ENCODE data around the gene C3.

The C3 gene

DNA sequence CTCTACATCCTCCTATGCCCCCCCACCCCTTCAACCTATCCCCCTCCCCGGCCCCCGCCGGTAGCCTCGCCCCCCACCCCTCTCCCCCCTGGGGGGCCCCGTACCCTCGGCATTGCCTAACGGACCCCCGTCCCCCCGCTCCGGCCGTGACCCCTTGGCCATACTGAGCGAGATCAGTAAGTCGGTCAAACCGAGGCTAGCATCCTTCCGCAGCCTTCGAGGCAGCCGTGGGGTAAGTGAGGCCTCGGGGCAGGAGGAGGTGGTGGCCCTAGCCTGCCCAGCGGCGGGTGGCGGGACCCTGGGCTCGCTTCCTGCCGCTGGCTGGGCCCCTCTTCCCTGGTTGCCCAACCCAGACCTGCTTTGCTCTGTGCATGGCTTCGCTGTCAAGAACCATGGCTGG, 25.5 kb upstream of the C3 start:
- FAIRE-seq (no peak), DNase-seq (ENCODE audit: low spot score) (no peak)

DNA sequence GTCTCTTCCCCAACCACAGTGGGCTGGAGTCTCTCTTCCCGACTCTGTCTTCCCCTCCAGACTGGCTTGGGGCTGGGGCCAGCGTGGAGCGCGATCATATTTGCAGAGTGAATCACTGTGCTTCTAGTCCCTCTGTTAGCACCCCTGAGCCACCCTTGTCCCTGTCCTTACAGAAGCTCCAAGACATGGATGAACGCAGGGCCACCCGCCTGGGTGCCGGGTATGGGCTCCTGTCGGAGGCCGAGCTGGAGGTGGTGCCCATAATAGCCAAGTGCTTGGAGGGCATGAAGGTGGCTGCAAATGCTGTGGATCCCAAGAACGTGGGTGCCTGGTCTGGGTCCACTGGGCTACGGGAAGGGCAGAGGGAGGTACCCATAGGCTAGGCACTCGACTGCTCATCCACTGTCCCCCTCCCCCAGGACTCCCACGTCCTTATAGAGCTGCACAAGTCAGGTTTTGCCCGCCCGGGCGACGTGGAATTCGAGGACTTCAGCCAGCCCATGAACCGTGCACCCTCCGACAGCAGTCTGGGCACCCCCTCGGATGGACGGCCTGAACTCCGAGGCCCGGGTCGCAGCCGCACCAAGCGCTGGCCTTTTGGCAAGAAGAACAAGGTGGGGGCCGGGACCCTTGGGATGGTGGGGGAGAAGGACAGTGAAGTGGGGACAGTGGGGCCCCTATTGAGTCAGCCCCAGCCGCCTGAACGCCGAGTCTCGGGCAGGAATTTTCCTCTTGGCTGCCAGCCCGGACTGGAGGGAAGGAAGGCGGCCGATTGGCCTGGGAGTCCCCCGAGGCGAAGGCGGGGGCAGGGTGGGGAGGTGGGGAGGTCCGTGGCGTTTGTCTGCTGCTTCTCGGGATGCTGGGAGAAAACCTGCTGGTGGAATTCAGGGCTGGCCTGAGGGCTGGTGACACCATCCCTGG, 24.2 kb upstream of the C3 start:
- peak; percentile 82 for DNase-seq (ENCODE audit: low spot score)
- no peak for FAIRE-seq

DNA sequence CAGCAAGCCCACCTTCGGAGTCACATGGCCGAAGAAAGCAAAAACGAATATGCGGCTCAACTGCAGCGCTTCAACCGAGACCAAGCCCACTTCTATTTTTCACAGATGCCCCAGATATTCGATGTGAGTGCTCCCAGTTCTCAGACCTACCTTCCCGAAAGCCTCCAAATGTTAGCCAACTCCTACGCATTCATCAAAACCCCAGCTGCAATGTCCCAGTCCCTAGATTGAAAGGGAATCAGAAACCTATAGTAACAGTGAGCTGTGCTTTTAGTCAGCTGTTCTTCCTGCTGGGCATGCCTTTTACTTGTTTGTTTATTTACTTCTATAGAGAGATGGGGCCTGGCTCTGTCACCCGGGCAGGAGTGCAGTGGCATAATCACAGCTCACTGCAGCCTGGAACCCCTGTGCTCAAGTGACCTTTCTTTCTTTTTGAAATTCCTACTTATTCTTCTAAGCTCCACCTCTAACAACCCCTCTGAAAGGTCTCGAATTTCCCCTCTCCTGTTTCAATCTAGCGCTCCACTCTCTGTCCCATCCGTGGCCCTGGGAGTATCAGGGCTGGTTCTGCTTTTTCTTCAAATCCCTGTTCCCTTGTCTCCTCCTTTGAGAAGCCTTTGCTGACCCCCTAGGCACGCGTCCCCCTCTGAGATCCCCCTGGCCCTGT, 23.4 kb upstream of the C3 start:
- FAIRE-seq: no peak

GRCh38 chr19:6743066-6743465, 22.6 kb upstream of the C3 start:
- FAIRE-seq (no peak), DNase-seq (ENCODE audit: low spot score) (no peak)

More for the DNA sequence above, 23.4 kb upstream of the C3 start:
- DNase-seq (ENCODE audit: low spot score): no peak

GRCh38 chr19:6740589-6741343, 20.3 kb upstream of the C3 start:
- DNase-seq (ENCODE audit: low spot score) (no peak), FAIRE-seq (no peak)

DNA sequence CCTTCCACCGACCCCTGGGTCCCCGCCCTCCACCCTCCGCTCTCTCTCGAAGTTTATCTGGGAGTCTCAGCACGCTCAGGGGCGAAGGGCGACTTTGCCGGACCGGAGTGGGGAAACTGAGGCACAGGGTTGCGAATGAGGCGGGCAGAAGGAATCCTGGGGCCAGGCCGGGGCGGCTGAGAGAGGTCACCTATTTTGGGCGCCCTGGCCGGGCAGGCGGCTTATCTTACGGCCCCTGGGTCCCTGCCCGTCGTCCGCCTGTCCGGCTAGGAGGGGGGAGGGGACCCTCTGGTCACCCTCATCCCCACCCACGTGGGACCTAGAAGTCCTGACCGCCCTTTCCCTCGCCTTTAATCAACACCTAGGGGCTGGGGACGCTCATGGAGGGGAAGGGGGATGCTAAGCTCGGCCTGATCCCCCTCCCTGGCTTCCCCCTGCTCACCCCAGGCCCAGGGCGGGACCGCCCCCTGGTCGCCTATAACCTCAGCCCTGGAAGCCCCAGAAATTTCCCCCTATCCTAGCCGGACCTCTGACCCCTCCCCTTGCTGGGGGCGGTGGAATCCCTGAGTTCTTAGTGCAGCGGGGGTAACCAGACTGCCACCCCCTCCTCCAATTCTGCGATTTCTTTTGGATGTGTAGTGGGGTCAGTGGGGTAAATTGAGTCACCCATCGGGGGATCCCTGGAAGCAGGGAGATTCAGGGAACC, 19.6 kb upstream of the C3 start:
- FAIRE-seq (no peak), DNase-seq (ENCODE audit: low spot score) (no peak)

DNA sequence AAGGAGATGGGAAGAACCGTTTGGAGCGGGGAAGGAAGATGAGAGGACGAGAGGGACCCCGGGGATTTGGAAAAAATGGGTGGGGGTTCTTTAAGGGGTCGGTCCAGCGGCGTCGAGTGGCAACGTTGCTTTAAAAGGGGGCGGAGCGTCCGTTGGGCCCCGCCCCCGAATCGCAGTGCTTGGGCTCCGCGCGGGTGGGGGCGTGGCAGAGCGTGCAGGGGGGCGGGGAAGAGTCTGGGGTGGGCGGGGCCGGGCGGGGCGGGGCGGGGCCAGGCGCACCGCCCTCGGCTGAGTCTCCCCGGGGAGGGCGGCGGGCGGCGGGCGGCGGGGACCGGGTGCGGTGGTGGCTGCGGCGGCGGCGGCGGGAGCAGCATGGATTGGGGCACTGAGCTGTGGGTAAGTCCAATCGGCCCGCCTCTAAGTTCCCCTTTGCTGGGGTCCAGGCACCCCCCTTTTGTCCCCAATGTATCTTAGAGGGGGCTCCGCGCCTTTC, 19.0 kb upstream of the C3 start, which contains the start of gene TRIP10:
TRIP10 (plus strand) TSS at position 291 of the 493 bp plus-strand sequence; CDS start at position 373, 82 bp downstream.
- FAIRE-seq (no peak), DNase-seq (ENCODE audit: low spot score) (peak; percentile 87)

GRCh38 chr19:6738787-6739389, 18.4 kb upstream of the C3 start:
- DNase-seq (ENCODE audit: low spot score): no peak
- no peak for FAIRE-seq

- DNase-seq (ENCODE audit: low spot score): no peak
- no peak for FAIRE-seq
Observed at GRCh38 chr19:6737873-6738786, 17.7 kb upstream of the C3 start.

GRCh38 chr19:6737284-6737872, 16.9 kb upstream of the C3 start, which contains the start of gene GPR108:
GPR108 (minus strand) TSS chr19:6737580; CDS start chr19:6737576, 4 bp downstream.
- FAIRE-seq (no peak), DNase-seq (ENCODE audit: low spot score) (peak; percentile 95)

GRCh38 chr19:6736917-6737283, 16.4 kb upstream of the C3 start:
- DNase-seq (ENCODE audit: low spot score) (peak; percentile 84), FAIRE-seq (no peak)

- DNase-seq (ENCODE audit: low spot score): peak; percentile 67
- FAIRE-seq: no peak
Observed at GRCh38 chr19:6736169-6736916, 15.9 kb upstream of the C3 start.

DNA sequence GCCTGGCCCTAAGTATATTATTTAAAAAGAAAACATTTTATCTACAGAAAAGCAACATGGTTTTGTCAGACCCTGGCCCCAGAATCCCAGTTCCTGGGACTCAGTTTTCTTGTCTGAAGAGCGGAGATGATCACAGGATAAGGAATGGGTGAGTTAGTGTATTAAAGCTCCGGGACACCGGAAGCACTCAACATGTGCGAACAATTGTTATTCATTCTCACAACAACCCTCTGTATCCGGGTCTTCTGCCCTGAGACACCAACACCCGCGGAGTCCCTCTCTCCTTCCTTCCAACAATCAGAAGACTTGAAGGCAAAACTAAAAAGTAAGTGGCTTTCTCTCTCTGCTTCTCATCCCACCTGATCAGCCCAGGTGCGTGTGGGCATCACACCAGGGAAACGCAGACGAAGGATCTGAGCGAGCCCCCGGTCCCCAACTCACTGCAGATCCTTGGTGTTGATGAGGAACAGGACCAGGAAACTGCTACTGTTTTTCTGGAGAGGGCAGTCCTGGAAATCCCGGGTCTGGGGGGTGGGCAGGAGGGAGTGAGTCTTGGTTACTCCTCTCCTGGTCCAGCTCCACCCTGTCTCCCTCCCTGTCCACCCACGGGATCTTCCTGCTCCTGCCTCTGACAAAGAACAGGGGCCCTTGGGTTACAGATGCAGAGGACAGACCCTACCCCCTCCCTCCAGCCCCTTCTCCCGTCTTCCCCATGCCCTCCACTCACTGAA, 14.9 kb upstream of the C3 start:
- FAIRE-seq (no peak), DNase-seq (ENCODE audit: low spot score) (no peak)

- DNase-seq (ENCODE audit: low spot score) (no peak), FAIRE-seq (no peak)
Observed at GRCh38 chr19:6734096-6734696, 13.7 kb upstream of the C3 start.

DNA sequence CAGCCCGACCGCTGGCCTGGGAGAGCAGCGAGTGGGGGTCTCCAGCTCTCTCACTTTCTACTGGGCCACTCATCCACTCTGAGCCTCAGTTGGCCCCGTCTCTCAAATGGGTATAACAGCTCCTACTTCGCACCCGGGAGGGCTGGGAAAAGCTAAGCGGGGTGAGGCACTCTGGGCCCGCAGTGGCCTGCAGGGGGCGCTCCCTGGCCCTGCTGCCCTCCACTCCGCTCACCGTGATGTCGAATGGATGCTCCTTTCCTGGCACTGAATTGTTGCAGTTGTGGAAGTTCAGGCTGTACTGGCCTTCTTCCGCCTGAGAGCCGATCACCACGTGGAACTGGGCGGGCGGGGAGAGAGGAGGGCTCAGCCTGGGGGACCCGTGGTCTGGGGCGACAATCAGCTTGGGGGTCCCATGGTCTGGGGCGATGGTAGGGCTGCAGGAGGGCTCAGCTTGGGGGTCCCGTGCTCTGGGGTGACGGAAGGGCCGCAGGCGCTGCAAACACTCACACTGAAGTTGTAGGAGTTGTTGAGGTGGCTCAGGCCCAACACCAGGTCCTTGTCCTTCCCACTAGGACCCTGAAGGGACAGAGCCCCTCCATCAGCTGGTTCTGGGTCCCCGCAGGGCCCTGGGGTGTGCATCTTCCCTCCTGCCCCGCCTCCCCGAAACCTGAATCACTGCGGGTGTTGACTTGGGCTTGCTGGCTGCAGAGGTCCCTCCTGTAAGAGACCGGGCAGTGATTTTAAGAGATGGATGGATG, 13.1 kb upstream of the C3 start:
- no peak for DNase-seq (ENCODE audit: low spot score)
- FAIRE-seq: no peak

DNA sequence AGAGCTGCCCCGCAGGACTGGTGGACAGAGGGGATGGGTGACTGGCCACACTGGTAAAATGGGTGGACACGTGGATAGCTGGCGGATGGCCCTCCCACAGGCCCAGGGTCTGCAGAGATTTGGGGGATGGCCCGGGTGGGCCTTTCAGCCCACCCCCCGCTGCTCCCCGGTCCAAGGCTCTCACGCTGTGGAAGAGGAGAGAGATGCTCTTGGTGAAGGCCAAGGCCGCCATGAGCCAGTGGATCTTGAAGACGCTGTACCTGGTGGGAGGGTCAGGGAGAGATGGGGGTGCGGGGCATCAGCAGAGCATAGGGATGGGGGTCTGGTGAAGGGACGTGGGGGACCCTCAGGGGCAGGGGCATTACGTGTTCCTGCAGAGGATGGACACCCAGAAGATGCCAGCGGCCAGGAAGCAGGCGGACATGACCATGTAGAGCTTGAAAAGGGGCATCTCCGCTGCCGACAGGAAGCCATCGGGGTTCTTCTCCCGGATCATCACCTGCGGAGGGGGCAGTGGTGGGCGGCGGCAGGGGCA, 12.4 kb upstream of the C3 start:
- no peak for FAIRE-seq

More for the DNA sequence above, 12.4 kb upstream of the C3 start:
- no peak for DNase-seq (ENCODE audit: low spot score)
